Erythroblast (primary cell): Measurements from ENCODE around the gene TBX10.
"Not testable (repeated sequence)": the region's sequence is repeated elsewhere in the genome, so short reads cannot be mapped to it uniquely, and the experiment has no call there.

Experiments
- DNase-seq, 2 experiments: peaks; one replicate each; lab custom pipeline; 2025; lab: John Stamatoyannopoulos, UW
- GATA1 ChIP-seq: IDR thresholded peaks from 2 replicates; pipeline ENCODE4 v1.6.1; 2011; ENCODE audit warnings: low read depth, mild to moderate bottlenecking, control low read depth, low read length, moderate library complexity
- POLR2A ChIP-seq: IDR thresholded peaks from 2 replicates; pipeline ENCODE4 v1.6.1; 2011; ENCODE audit warnings: mild to moderate bottlenecking, low read length

Gene TBX10

GRCh38 chr11:67605231-67606011, 34.1 kb downstream of the TBX10 start:
- TF ChIP-seq GATA1 (no peak), POLR2A (no peak)

GRCh38 chr11:67604815-67605214, 34.7 kb downstream of the TBX10 start:
- peak in 1 of 2 experiments; percentile 35 for DNase-seq
- no peak for TF ChIP-seq GATA1
- TF ChIP-seq POLR2A = no peak

More at GRCh38 chr11:67605231-67606011, 34.1 kb downstream of the TBX10 start:
- no peak for DNase-seq

- DNase-seq = not testable (repeated sequence)
These were observed 35.4 kb downstream of the TBX10 start for GRCh38 chr11:67604119-67604518.

- TF ChIP-seq GATA1 = no peak
- TF ChIP-seq POLR2A = no peak
These were observed 38.5 kb downstream of the TBX10 start for GRCh38 chr11:67601098-67601497.

GRCh38 chr11:67600324-67601029, 39.1 kb downstream of the TBX10 start:
- no peak for DNase-seq
- no peak for TF ChIP-seq POLR2A
- TF ChIP-seq GATA1 = no peak

More at GRCh38 chr11:67601098-67601497, 38.5 kb downstream of the TBX10 start:
- DNase-seq = no peak

GRCh38 chr11:67599149-67599548, 40.4 kb downstream of the TBX10 start:
- no peak for TF ChIP-seq GATA1
- no peak for TF ChIP-seq POLR2A
- no peak for DNase-seq

GRCh38 chr11:67597963-67598362, 41.6 kb downstream of the TBX10 start:
- not testable (repeated sequence) for DNase-seq

- not testable (repeated sequence) for DNase-seq
These were observed 42.1 kb downstream of the TBX10 start for GRCh38 chr11:67597458-67597857.

- no peak for TF ChIP-seq POLR2A
- no peak for TF ChIP-seq GATA1
These were observed 42.7 kb downstream of the TBX10 start for GRCh38 chr11:67596753-67597300.

GRCh38 chr11:67594480-67594879, 45.1 kb downstream of the TBX10 start:
- no peak for DNase-seq
- TF ChIP-seq POLR2A (no peak), GATA1 (no peak)

More at GRCh38 chr11:67596753-67597300, 42.7 kb downstream of the TBX10 start:
- DNase-seq = no peak

GRCh38 chr11:67593565-67593905, 46.0 kb downstream of the TBX10 start:
- TF ChIP-seq POLR2A (no peak), GATA1 (no peak)
- no peak for DNase-seq

- no peak for DNase-seq
- TF ChIP-seq GATA1 (no peak), POLR2A (no peak)
These were observed 46.5 kb downstream of the TBX10 start for GRCh38 chr11:67592880-67593564.

- DNase-seq = peak in 1 of 2 experiments; percentile 32
These were observed 50.6 kb downstream of the TBX10 start for GRCh38 chr11:67588899-67589415.

- DNase-seq = no peak
- no peak for TF ChIP-seq POLR2A
- no peak for TF ChIP-seq GATA1
These were observed 51.4 kb downstream of the TBX10 start for GRCh38 chr11:67588136-67588503.
